G401.6 (cell line): ENCODE data around the gene ANKRD35.
"Not testable (repeated sequence)": the region's sequence is repeated elsewhere in the genome, so short reads cannot be mapped to it uniquely, and the experiment has no call there.

ENCODE experiments used
- FAIRE-seq: peaks from 2 replicates; lab custom pipeline; 2012; peaks lifted over from hg19 to GRCh38; lab: Jason Lieb, UNC

ANKRD35 gene, protein sequence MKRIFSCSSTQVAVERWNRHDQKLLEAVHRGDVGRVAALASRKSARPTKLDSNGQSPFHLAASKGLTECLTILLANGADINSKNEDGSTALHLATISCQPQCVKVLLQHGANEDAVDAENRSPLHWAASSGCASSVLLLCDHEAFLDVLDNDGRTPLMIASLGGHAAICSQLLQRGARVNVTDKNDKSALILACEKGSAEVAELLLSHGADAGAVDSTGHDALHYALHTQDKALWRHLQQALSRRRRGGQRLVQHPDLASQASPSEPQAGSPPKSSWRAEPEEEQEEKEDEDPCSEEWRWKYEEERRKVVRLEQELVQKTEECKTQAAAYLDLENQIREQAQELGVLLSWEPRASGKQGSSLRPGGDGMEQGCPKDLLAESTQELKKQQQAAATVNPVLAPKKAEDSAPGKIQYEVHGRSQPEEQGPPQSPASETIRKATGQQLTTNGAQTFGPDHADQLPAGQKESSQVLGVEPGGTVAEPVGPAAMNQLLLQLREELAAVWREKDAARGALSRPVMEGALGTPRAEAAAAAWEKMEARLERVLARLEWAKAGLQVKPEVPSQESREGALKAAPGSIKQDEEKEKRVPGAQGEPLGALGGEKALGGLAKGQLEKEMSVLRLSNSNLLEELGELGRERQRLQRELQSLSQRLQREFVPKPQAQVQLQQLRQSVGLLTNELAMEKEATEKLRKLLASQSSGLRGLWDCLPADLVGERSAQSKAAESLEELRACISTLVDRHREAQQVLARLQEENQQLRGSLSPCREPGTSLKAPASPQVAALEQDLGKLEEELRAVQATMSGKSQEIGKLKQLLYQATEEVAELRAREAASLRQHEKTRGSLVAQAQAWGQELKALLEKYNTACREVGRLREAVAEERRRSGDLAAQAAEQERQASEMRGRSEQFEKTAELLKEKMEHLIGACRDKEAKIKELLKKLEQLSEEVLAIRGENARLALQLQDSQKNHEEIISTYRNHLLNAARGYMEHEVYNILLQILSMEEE

DNA sequence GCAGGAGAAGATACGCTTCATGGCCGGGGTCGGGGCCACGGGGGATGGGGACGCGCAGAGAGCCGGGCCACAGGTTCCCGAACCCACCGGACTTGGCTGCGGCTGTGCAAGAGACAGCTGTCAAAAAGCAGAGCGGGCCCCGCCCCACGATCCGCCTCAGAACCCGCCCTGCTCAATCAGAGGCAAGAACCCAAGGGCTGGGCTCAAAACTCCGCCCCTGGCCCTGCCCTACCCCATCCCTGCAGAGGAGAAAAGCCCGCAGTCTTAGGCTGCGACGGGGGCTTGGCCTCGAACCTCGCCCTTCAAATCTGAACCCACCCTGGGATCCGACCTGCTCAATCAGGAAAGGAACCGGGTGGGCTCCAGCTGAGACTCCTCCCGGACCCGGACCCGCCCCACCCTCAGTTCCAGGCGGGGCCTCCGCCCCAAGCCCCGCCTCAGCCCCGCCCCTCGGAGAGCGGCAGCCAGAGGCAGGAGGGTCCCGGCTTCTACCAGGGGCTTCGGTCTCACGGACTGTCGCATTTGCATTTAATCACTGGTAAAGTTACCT is at the start of gene ANKRD35:
ANKRD35 (minus strand) TSS at position 129 of the 550 bp plus-strand sequence; CDS start at position 21, 108 bp downstream.
- no peak for FAIRE-seq

DNA sequence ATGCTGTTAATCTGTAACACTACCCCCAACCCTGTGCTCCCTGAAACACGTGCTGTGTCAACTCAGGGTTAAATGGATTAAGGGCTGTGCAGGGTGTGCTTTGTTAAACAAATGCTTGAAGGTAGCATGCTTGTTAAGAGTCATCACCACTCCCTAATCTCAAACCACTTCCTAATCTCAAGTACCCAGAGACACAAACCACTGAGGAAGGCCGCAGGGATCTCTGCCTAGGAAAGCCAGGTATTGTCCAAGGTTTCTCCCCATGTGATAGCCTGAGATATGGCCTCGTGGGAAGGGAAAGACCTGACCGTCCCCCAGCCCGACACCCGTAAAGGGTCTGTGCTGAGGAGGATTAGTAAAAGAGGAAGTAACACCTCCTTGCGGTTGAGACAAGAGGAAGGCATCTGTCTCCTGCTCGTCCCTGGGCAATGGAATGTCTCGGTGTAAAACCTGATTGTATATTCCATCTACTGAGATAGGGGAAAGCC is 46.9 kb upstream of the ANKRD35 start:
- FAIRE-seq, result not testable (repeated sequence)

DNA sequence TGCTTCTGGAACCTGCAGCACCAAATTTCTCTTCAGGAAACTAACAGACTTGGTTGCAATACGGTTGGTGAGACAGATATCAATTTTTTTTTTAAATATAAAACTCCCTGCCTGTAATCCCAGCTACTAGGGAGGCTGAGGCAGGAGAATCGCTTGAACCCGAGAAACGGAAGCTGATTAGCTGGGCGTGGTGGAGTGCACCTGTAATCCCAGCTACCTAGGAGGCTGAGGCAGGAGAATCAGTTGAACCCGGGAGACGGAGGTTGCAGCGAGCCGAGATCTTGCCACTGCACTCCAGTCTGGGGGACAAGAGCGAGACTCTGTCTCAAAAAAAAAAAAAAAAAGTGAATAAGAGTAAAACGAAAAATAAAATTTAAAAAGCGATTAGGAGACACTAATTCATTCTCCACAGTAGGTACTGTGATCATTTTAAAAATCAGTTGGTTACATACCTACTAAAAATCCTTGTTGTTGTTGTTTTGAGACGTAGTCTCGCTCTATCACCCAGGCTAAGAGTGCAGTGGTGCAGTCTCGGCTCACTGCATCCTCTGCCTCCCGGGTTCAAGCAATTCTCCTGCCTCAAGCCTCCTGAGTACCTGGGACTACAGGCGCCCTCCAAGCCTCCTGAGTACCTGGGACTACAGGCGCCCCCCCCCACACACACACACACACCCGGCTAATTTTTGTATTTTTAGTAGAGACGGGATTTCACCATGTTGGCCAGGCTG is 42.4 kb upstream of the ANKRD35 start:
- FAIRE-seq, result no peak

DNA sequence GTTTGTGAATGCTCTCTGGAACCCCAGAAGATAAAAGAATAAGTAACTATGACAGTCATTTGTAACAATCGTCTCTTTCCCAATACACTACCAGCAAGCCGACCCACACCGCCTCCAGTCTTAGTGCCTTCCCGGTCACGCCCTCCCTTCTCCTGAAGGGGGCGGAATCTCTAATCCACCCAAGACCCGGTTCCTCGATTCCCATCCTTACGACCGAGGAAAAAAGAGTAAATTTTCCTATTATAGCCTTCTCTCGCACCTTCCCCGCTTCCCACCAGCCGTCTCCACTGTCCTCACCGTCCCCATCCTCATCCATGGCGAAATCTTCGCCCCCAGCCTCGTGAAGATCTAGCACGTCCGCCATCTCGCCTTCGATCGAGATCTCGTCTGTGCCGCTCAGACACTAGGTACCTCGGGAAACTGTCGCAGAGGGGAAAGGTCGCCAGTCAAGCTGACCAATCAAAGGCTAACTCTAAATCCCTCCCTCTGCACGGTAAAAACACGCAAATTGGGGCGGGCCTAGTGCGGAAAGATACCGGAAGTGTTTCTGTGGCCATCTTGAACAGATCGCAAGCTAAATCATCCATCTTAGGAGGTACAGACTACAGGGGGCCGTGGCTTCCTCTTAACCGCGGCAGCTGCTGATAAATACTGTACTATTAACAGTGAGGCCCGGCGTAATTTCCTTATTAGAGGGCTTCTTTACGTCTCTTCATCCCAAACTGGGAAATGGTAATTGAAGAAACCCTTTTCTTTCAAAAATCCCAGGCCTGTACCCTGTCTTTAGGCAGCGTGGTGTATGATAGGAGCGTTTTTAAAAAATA is 41.6 kb upstream of the ANKRD35 start, which contains the start of gene RBM8A:
RBM8A (minus strand) TSS at position 422 of the 824 bp plus-strand sequence; CDS start at position 364, 58 bp downstream.
- FAIRE-seq, result peak; percentile 96

DNA sequence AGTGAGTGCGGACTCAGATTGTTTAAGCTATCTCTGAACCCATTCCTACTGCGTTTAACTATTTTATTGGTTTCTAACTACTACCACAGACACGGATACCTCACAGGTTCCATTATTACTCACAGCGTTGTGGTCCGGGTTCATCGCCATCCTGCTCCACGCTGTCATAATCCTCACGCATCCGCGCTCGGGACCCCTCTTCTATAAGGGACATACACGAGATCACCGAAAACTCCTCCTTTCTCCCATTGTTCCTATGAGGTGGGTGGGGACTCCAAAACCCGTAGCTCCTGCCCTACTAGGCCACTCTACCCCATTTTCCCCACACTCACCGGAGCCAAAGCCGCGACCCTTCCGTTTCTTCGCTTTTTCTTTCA is 41.0 kb upstream of the ANKRD35 start:
- no peak for FAIRE-seq

DNA sequence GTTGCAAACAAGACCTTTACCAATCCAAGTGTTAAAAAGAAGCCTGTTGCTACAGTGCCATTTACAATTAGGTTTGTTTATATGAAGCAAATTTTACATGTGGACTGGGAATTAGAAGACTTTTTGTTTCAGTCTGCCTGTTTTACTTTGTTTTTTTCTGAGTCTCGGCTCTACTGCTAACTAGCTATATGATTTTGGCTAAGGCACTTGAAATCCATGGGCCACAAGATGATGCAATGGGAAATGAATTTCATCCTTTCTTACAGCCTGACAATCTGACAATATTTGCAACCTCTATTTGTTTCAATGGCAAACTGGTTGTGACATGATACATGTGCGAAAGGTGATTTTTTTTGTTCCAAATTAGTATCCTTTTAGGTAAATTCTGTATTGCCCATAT is 36.6 kb upstream of the ANKRD35 start:
- no peak for FAIRE-seq

DNA sequence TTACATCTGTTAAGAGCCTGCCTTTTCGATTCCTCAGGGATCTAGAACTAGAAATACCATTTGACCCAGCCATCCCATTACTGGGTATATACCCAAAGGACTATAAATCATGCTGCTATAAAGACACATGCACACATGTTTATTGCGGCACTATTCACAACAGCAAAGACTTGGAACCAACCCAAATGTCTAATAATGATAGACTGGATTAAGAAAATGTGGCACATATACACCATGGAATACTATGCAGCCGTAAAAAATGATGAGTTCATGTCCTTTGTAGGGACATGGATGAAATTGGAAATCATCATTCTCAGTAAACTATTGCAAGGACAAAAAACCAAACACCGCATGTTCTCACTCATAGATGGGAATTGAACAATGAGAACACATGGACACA is 34.6 kb upstream of the ANKRD35 start:
- FAIRE-seq, result not testable (repeated sequence)

DNA sequence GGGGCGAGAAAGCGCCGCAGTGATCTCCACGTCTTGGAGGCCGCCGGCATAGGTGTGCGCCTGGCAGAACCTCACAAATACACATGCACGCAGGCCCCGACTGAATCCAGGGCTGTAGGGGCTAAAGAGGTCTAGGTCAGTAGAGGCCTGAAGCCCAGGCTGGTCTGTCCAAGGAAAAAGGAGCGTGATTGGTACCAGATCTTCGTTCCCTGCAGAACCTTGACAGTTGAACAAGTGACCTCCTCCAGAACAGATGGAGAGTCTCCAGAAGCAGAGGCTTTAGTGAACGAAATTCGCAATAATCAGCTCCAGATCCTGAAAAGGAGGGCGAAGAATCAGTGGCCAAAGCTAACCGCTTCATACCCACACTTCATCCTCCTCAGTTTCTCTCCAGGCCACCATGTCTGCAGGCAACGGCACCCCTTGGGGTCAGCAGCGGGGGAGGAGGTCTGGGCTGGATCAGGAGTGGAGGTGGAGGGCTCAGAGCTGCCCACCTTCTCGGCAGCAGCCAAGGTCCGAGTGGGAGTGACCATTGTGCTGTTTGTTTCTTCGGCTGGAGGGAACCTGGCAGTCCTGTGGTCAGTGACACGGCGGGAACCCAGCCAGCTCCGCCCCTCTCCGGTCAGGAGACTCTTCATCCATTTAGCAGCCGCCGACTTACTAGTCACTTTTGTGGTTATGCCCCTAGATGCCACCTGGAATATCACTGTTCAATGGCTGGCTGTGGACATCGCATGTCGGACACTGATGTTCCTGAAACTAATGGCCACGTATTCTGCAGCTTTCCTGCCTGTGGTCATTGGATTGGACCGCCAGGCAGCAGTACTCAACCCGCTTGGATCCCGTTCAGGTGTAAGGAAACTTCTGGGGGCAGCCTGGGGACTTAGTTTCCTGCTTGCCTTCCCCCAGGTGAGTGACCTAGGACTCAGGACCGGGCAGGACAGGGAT is 33.6 kb upstream of the ANKRD35 start:
- FAIRE-seq, result no peak

DNA sequence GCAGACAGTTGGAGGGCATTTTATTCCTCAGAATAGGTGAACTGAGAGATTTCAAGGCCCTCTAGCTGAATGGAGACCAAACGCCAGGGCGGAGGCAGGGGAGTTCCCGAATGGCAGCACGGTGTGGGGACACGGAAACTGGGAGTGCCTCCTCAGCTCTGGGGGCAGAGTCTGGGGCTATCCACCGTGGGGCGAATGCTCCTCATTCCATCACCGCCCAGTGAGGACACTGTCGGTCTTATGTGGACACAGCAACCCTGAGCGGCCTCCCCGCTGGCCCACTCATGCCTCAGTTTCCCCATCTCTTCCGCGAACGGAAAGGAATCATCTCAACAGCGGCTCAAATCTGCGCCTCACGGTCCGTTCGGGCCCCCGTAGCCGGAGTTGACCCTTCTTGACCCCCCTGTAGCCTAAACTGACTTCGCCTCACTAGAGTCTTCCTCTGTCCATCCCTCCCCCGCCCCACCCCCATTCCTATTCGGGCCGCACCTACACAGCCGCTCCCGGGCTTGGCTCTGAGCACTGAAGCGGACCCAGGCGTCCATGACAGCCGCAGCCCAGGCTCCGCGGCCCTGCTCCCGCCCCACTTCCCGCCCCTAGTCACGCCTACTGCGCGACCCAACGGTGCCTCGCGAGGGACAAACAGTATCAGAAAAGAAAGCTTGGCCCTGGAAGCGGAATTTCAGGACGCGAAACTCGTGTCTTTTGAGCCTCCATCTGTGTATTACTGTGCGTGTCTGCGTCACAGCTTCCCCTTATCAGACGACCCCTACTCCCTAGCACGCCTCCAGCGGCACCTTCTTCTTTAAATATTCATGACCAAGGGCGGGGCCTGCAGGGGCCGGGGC is 32.7 kb upstream of the ANKRD35 start, which contains the start of gene PEX11B:
PEX11B (minus strand) TSS at position 574 of the 848 bp plus-strand sequence; CDS start at position 545, 29 bp downstream.
- peak; percentile 72 for FAIRE-seq

DNA sequence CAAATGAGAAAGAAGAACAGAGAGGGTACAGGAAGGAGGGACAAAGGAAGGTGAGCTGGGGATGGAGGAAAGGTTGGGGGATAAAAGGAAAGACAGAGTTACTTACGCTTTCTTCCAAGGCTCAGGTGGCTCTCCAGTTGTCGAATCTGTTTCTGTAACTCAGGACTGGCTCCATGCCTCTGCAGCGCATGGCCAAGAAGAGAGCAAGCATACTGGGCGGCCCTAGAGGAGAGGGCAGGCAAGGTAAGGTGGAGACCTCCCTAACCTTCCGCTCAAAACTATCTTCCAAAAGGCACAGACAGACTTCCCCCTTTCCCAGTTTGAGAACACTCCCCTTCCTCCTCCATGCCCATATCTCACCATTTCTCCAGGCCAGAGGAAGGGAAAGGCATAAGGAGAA is 31.9 kb upstream of the ANKRD35 start:
- FAIRE-seq, result no peak

DNA sequence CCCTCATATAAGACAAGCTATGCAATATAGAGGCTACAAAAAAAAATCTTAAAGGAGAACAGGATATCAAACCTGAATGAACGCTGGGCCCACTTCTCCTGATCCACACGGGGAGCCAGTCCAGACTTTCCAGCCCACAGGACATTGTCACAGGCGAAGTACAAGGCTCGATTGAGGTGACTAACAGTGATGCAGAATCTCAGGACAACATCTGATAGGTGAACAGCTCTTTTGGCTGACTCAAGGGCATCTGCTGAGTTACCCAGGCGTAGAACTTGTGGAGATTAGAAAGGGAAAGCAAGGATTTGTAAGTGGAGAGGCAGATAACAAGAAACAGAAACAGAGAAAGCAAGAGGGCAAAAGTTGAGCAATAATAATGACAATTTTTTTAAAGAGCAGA is 31.1 kb upstream of the ANKRD35 start:
- no peak for FAIRE-seq

DNA sequence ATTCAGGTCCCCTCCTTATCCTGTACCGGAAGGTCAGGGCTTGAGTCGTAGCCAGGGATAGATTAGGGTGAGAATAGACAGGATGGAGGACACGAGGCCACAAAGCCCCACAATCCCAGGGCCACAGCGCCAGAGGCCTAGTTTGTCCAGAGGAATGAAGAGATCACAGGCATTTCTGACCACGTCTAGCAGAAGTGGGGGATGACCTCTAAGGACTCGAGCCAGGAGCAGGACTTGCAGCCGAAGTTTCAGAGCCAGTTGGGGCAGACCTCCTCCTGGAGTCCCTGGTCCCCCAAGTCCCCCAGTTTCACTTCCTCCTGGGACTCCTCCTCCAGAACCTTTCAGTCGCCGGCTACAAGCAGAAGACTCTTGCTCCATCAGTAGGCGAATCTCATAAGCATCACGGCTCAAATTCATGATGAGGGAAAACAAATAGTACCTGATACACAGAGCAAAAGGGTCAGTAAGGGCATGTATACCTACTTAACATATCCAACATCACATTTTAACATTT is 26.5 kb upstream of the ANKRD35 start:
- no peak for FAIRE-seq

DNA sequence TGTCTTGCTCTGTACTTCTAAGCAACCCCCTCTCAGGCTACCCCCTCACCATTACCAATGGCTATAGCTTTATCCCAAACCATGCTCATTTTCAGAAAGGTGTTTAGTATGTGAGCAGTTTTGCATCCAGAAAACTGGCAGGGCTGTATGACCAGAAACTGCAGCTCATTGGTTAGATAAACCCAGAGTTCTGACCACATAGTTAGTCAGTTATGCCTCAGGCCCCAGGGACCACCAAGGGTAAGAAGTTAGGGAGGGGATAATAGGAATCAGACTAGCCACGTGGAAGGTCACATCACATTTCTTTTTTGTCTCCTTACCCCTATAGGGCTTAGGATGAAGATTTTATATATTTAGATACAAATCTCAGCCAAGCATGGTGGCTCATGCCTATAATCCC is 23.0 kb upstream of the ANKRD35 start:
- FAIRE-seq, result no peak

DNA sequence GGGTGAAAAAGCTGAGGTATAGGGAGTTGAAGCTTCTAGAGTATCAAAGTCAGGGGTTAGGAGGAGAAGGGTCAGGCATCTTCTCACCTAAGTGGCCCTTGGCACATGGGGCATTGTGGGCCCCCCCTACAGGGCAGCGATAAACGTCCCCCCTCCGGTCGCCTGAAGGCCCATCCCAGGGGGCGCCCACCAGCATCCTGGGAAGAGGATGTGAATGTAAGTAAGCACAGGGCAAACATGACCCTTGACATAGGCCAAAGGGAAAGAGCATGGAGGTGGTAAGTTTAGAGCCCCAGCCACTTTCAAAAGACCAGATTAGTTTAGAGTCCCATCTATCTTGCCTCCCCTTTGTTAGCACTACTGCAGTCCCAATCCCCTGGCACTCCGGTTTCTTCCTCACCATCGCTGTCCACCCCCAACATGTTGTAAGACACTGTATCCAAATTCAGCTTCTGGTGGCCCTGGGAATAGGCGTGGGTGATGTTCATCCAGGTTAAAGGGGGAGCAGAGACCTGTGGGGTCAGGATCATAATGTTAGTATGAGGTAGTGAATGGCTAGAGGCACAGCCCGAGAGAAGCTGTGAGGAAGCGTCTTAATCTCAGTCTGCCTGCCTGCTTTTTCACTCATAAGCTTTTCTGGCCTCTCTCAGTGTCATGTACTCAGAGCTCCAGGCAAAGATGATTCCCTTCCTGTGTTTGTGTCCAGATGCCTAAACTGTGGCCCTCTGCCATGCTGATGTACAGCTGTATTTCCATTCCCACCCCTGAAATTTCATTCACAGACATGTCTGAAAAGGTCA is 21.5 kb upstream of the ANKRD35 start:
- no peak for FAIRE-seq

DNA sequence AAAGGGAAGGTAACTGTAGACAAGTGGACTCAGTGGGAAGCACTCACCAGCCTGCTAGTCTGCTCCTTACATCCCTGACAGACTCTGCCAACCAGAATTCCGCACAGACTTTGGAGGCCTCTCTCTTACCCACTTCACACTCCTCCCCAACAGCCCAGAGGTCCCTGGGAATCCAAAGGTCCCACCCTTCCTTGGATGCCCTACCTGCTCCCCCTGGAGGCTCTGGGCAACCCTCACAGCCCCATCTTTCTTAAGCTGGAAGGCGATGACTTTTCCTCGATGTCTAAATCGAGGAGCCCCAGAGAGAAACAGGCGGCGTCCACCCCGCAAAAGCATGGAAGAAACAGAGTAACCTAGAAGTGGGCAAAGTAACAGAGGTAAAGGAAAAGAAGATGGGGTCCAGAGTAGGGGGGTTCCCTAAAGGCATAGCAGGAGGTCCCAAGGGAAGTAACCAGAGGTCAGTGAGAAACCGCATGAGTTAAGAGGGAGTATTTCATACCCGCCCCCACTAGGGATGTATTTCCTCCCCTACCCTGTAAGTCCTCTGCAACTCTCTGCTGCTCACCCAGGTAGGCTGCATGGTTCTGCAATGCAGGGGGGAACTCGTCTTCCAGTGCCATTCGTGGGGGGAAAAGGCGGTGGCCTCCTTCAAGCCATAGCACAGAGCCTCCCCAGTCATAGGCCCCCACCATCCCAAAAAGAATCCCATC is 15.8 kb upstream of the ANKRD35 start:
- FAIRE-seq, result no peak

DNA sequence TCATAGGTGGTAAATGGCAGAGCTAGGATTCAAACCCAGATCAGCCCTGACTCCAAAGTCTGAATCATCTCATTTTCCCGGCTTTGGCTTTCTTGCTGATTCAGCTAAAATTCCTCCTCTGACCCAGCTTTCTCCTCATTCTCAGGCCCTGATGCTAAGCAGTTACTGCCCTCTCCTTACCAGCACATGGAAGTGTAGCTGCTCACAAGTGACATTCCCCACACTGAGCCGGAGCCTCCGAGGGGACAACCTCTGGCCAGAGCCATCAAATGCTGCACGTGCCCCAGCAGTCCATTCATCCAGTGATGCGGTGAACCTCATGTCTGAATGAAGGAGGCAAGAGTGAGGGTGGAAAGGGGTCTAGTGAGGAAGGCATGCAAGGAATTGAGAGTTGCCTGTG is 13.1 kb upstream of the ANKRD35 start:
- no peak for FAIRE-seq

DNA sequence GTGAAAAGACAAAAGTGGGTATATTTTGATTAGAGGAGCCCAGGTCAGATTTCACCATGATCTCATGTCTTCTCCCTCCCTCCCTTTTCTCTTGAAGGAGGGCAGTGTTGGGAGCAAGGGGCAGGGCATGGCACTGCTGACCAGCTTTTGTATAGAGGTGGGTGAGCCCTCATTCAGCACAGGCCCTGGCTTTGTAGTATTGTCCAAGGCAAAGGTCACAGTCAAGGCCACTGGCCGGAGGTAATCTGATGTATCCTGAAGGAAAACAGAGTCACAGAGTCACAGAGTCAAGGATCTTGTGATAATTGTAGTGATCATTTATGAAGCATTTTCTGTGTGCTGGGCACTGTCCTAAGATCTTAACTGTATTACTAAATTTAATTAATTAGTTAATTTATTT is 12.3 kb upstream of the ANKRD35 start:
- no peak for FAIRE-seq
